D721Med (cell line): ENCODE results near the gene MAMDC4.
"Not testable (repeated sequence)": the region's sequence is repeated elsewhere in the genome, so short reads cannot be mapped to it uniquely, and the experiment has no call there.

ENCODE experiments used
- DNase-seq: peaks from one replicate; pipeline ENCODE4 v3.0.0; 2011; ENCODE audit warnings: low spot score; ENCODE audit not compliant: insufficient read length
- FAIRE-seq: peaks from 2 replicates; lab custom pipeline; 2011; peaks lifted over from hg19 to GRCh38; lab: Jason Lieb, UNC
- TF ChIP-seq, protein P1 (sequence below): IDR thresholded peaks from 2 replicates; pipeline ENCODE4 v1.5.1; 2012; ENCODE audit warnings: mild to moderate bottlenecking, control low read depth; ENCODE audit not compliant: insufficient read depth; ENCODE audit errors: missing control alignments

The MAMDC4 gene

DNA sequence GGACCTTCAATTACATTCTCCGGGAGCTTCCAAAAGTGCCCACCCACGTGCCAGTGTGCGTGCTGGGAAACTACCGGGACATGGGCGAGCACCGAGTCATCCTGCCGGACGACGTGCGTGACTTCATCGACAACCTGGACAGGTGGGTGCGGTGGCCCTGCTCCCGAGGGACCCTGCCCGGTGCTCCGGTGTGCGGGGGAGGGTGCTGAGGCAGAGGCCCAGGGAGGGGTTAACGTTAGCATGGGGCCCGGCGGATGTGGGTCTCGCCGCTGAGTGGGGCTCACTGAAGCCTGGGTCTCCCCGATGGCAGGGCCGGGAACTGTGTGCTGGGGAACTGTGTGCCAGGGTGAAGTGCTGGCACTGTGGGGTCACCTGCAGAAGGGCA lies 20.4 kb upstream of the MAMDC4 start:
- TF ChIP-seq, protein P1, sequence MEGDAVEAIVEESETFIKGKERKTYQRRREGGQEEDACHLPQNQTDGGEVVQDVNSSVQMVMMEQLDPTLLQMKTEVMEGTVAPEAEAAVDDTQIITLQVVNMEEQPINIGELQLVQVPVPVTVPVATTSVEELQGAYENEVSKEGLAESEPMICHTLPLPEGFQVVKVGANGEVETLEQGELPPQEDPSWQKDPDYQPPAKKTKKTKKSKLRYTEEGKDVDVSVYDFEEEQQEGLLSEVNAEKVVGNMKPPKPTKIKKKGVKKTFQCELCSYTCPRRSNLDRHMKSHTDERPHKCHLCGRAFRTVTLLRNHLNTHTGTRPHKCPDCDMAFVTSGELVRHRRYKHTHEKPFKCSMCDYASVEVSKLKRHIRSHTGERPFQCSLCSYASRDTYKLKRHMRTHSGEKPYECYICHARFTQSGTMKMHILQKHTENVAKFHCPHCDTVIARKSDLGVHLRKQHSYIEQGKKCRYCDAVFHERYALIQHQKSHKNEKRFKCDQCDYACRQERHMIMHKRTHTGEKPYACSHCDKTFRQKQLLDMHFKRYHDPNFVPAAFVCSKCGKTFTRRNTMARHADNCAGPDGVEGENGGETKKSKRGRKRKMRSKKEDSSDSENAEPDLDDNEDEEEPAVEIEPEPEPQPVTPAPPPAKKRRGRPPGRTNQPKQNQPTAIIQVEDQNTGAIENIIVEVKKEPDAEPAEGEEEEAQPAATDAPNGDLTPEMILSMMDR, result no peak
- no peak for FAIRE-seq
- DNase-seq, result no peak

DNA sequence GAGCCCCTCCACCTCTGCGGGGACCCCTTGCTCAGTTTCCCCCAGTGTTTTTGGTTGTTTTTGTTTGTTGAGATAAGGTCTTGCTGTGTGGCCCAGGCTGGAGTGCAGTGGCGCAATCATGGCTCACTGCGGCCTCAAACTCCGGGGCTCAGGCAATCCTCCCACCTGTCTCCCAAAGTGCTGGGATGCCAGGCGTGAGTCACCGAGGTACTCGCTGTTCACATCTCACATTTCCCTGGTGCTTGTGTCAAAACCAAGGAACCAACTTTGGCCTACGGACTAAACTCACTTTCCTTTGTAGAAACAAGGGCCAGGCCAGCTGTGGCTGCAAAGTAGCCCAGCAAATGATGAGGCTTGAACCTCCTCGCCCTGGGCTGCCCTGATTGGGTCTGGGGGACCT lies 19.6 kb upstream of the MAMDC4 start:
- DNase-seq (no peak), FAIRE-seq (no peak)
- TF ChIP-seq, protein P1, result no peak

DNA sequence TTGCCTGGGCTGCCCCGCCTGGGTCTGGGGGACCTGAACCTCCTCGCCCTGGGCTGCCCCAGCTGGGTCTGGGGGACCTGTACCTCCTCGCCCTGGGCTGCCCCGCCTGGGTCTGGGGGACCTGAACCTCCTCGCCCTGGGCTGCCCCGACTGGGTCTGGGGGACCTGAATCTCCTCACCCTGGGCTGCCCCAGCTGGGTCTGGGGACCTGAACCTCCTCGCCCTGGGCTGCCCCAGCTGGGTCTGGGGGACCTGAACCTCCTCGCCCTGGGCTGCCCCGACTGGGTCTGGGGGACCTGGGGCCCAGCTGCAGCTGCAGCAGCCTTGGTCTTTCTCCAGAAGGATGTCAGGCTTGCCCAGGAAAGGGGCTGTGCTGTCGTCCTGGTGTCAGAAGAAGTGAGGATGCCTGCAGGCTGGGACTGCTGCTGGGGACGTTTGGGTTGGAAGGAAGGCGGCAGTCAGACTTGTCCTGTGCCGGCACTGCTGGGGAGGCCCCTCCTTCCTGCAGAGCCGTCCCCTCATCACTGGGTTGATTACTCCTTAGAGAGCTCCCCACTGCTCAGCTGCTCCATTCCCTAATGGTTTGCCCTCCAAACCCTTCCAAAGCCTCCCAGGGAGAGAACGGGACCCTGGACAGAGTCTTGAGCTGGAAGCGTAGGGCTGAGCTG lies 18.6 kb upstream of the MAMDC4 start:
- not testable (repeated sequence) for FAIRE-seq, DNase-seq

- DNase-seq, result no peak
- TF ChIP-seq, protein P1, result no peak
- no peak for FAIRE-seq
Observed at GRCh38 chr9:136835162-136835931, 16.8 kb upstream of the MAMDC4 start.

GRCh38 chr9:136835932-136836904 lies 15.9 kb upstream of the MAMDC4 start:
- DNase-seq, result no peak
- TF ChIP-seq, protein P1, result no peak
- no peak for FAIRE-seq

DNA sequence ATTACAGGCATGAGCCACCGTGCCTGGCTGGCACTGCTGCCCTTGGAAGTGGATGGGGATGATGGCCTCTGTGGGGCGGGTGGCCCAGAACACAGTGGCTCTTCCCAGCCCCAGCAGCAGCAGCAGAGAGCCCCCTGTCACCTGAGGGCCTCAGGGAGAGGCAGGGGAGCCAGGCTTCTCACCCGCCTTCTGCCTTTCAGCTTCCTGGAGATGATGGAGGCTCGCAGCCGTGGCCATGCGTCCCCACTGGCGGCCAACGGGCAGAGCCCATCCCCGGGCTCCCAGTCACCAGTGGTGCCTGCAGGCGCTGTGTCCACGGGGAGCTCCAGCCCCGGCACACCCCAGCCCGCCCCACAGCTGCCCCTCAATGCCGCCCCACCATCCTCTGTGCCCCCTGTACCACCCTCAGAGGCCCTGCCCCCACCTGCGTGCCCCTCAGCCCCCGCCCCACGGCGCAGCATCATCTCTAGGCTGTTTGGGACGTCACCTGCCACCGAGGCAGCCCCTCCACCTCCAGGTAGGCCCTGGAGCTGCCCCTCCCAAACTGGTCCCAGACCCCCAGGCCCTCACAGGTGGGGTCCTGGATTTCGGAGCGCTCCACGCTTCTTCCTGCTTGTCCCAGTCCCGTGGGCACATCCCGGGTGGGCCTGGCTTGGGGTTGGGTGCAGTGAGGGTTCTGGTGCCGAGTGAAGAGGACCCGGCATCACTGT lies 14.8 kb upstream of the MAMDC4 start:
- FAIRE-seq (no peak), DNase-seq (no peak)
- TF ChIP-seq, protein P1, result no peak

- not testable (repeated sequence) for FAIRE-seq, DNase-seq
Observed at GRCh38 chr9:136837856-136838277, 14.3 kb upstream of the MAMDC4 start.
